H1 (cell line): ENCODE results near the gene ZNF292. TPM values are rescaled to one million over a fixed set of nuclear protein-coding genes. Genes with fewer than 3 reads are reported as not detected.

ENCODE experiments used
- CTCF ChIA-PET: fragments of 300-600 bp; sonication (Branson Sonifier 250); formaldehyde crosslinking; loops from one replicate; lab custom pipeline; 2021; ENCODE audit not compliant: partially characterized antibody; lab: Charles Lee
- POLR2A ChIA-PET: fragments of 300-600 bp; sonication (Branson Sonifier 250); formaldehyde crosslinking; loops from one replicate; lab custom pipeline; 2021; ENCODE audit warnings: inconsistent platforms; ENCODE audit not compliant: partially characterized antibody; lab: Charles Lee
- DNase-seq, 2 experiments: peaks; one replicate each; pipeline versions ENCODE4 v3.0.0 to v3.0.0-alpha.2; 2010 to 2022; ENCODE audit warnings: low spot score in 2 of 2, low read depth in 1 of 2, mixed read lengths in 1 of 2
- FAIRE-seq: peaks from 2 replicates; lab custom pipeline; 2011; peaks lifted over from hg19 to GRCh38; lab: Jason Lieb, UNC
- H2AFZ ChIP-seq: 2 replicates; pipeline ENCODE4 v1.8.1; 2012; ENCODE audit warnings: low read length, inconsistent platforms
- H2AK5ac ChIP-seq: 2 replicates; pipeline ENCODE4 v1.6.1; 2013; ENCODE audit warnings: low read depth, low read length
- H2BK120ac ChIP-seq: replicated peaks from 2 replicates; pipeline ENCODE3; 2013; ENCODE audit warnings: low read depth, low read length, inconsistent platforms
- H2BK12ac ChIP-seq: 2 replicates; pipeline ENCODE4 v1.6.1; 2013; ENCODE audit warnings: low read depth, low read length
- H2BK15ac ChIP-seq: 2 replicates; pipeline ENCODE4 v1.6.1; 2013; ENCODE audit warnings: low read length
- H2BK20ac ChIP-seq: 2 replicates; pipeline ENCODE4 v1.6.1; 2013; ENCODE audit warnings: low read length
- H2BK5ac ChIP-seq: 2 replicates; pipeline ENCODE4 v1.6.1; 2013; ENCODE audit warnings: low read depth, low read length
- H3K14ac ChIP-seq: 2 replicates; pipeline ENCODE4 v1.6.1; 2013; ENCODE audit warnings: inconsistent platforms; ENCODE audit not compliant: insufficient read length
- H3K18ac ChIP-seq: 2 replicates; pipeline ENCODE4 v1.6.1; 2013; ENCODE audit warnings: low read length; ENCODE audit errors: extremely low read depth
- H3K23ac ChIP-seq: 2 replicates; pipeline ENCODE4 v1.6.1; 2013; ENCODE audit warnings: inconsistent platforms; ENCODE audit not compliant: insufficient read length
- H3K23me2 ChIP-seq: 2 replicates; pipeline ENCODE4 v1.6.1; 2013; ENCODE audit warnings: low read depth, low read length
- H3K27ac ChIP-seq: 2 replicates; pipeline ENCODE4 v1.6.1; 2011; ENCODE audit warnings: low read depth, low read length, inconsistent platforms
- H3K27me3 ChIP-seq, 4 experiments: replicated peaks in 1 of 4; 1 replicate in 1 of 4; 2 replicates in 3 of 4; pipeline versions ENCODE4 v1.6.1 to v1.8.1; 2011 to 2013; ENCODE audit warnings: low read length in 3 of 4, mild to moderate bottlenecking in 3 of 4, inconsistent platforms in 2 of 4, mixed read lengths in 2 of 4, moderate library complexity in 1 of 4; ENCODE audit not compliant: control insufficient read depth in 3 of 4, insufficient read depth in 3 of 4; ENCODE audit errors: extremely low read depth in 1 of 4
- H3K36me3 ChIP-seq, 4 experiments: 2 replicates each; pipeline versions ENCODE4 v1.6.1 to v1.8.1; 2011 to 2013; ENCODE audit warnings: mild to moderate bottlenecking in 4 of 4, low read length in 3 of 4, moderate library complexity in 2 of 4, control low read depth in 1 of 4, inconsistent platforms in 1 of 4; ENCODE audit not compliant: insufficient read depth in 4 of 4, control insufficient read depth in 2 of 4
- H3K4ac ChIP-seq: replicated peaks from 2 replicates; pipeline ENCODE3; 2013; ENCODE audit warnings: low read length, low read depth, mixed read lengths, inconsistent platforms; ENCODE audit not compliant: insufficient read length
- H3K4me1 ChIP-seq, 4 experiments: replicated peaks in 1 of 4; 1 replicate in 1 of 4; 2 replicates in 3 of 4; pipeline versions ENCODE4 v1.6.1 to v1.8.1; 2011 to 2013; ENCODE audit warnings: low read length in 3 of 4, inconsistent platforms in 2 of 4, mixed read lengths in 1 of 4; ENCODE audit not compliant: insufficient read depth in 4 of 4, control insufficient read depth in 3 of 4
- H3K4me2 ChIP-seq, 2 experiments: 2 replicates each; pipeline versions ENCODE4 v1.6.1 to v1.8.1; 2011 to 2013; ENCODE audit warnings: low read depth in 2 of 2, low read length in 2 of 2, control low read depth in 1 of 2, inconsistent platforms in 1 of 2, mild to moderate bottlenecking in 1 of 2; ENCODE audit not compliant: insufficient read depth in 1 of 2
- H3K4me3 ChIP-seq, 4 experiments: fragments of 200-600, 300-600 bp in 1 of 4; sonication (generic), shearing (Covaris generic), sonication (Bioruptor Twin) in 1 of 4; 2 replicates each; pipeline versions ENCODE4 v1.5.1 to v1.8.1; 2011 to 2016; ENCODE audit warnings: low read length in 4 of 4, low read depth in 3 of 4, control low read depth in 2 of 4, inconsistent platforms in 2 of 4, mild to moderate bottlenecking in 2 of 4, mixed read lengths in 1 of 4, moderate library complexity in 1 of 4; ENCODE audit not compliant: insufficient read depth in 2 of 4; ENCODE audit errors: extremely low read depth in 1 of 4
- H3K56ac ChIP-seq: replicated peaks from 2 replicates; pipeline ENCODE3; 2013; ENCODE audit warnings: low read depth, mild to moderate bottlenecking, mixed read lengths, low read length, inconsistent platforms; ENCODE audit not compliant: insufficient read length
- H3K79me1 ChIP-seq: 2 replicates; pipeline ENCODE4 v1.6.1; 2013; ENCODE audit warnings: low read depth, low read length, control low read depth
- H3K79me2 ChIP-seq, 2 experiments: 2 replicates each; pipeline versions ENCODE4 v1.6.1 to v1.8.1; 2012 to 2013; ENCODE audit warnings: low read length in 2 of 2, mild to moderate bottlenecking in 2 of 2, inconsistent platforms in 1 of 2; ENCODE audit not compliant: insufficient read depth in 2 of 2, control insufficient read depth in 1 of 2
- H3K9ac ChIP-seq, 4 experiments: replicated peaks in 1 of 4; 1 replicate in 1 of 4; 2 replicates in 3 of 4; pipeline versions ENCODE4 v1.6.1 to v1.8.1; 2011 to 2013; ENCODE audit warnings: low read depth in 3 of 4, low read length in 3 of 4, control low read depth in 2 of 4, mild to moderate bottlenecking in 2 of 4, moderate library complexity in 2 of 4, inconsistent platforms in 1 of 4; ENCODE audit errors: extremely low read depth in 1 of 4
- H3K9me3 ChIP-seq, 2 experiments: 2 replicates each; pipeline versions ENCODE4 v1.6.1 to v1.8.1; 2012 to 2013; ENCODE audit warnings: mild to moderate bottlenecking in 2 of 2, moderate library complexity in 2 of 2, control low read depth in 1 of 2, inconsistent platforms in 1 of 2, low read depth in 1 of 2, low read length in 1 of 2, mixed read lengths in 1 of 2; ENCODE audit not compliant: insufficient read depth in 2 of 2
- H4K20me1 ChIP-seq, 2 experiments: replicated peaks in 1 of 2; 2 replicates each; pipeline versions ENCODE3 to v1.8.1; 2011 to 2013; ENCODE audit warnings: inconsistent platforms in 2 of 2, low read length in 2 of 2, mild to moderate bottlenecking in 1 of 2; ENCODE audit not compliant: insufficient read depth in 2 of 2, control insufficient read depth in 1 of 2
- H4K5ac ChIP-seq: 2 replicates; pipeline ENCODE4 v1.6.1; 2013; ENCODE audit warnings: low read length, low read depth, mixed read lengths, inconsistent platforms; ENCODE audit not compliant: insufficient read length
- H4K8ac ChIP-seq: 2 replicates; pipeline ENCODE4 v1.8.0; 2013; ENCODE audit warnings: mild to moderate bottlenecking, moderate library complexity, low read length, inconsistent platforms; ENCODE audit not compliant: insufficient read depth; ENCODE audit errors: extremely low read depth
- H4K91ac ChIP-seq: replicated peaks from 2 replicates; pipeline ENCODE3; 2013; ENCODE audit warnings: low read length, mixed read lengths, inconsistent platforms; ENCODE audit not compliant: insufficient read length
- CEBPB ChIP-seq: IDR thresholded peaks from 2 replicates; pipeline ENCODE4 v1.6.1; 2012; ENCODE audit warnings: low read depth, low read length
- CREB1 ChIP-seq: IDR thresholded peaks from 2 replicates; pipeline ENCODE4 v1.6.1; 2012; ENCODE audit warnings: inconsistent platforms
- GABPA ChIP-seq: IDR thresholded peaks from 2 replicates; pipeline ENCODE4 v1.6.1; 2011; ENCODE audit warnings: mild to moderate bottlenecking, low read length, moderate library complexity, borderline replicate concordance; ENCODE audit not compliant: insufficient read depth
- HDAC2 ChIP-seq, 2 experiments: fragments of 300-600 bp in 1 of 2; sonication (generic) in 1 of 2; IDR thresholded peaks; 2 replicates each; pipeline ENCODE4 v1.6.1; 2011 to 2012; ENCODE audit warnings: low read depth in 2 of 2, low read length in 2 of 2, mild to moderate bottlenecking in 2 of 2, moderate library complexity in 2 of 2, borderline replicate concordance in 1 of 2, inconsistent platforms in 1 of 2
- RFX5 ChIP-seq: IDR thresholded peaks from 2 replicates; pipeline ENCODE4 v1.6.1; 2011; ENCODE audit warnings: low read depth, low read length, improper control_type of control experiment, borderline replicate concordance
- RNF2 ChIP-seq: fragments of 200-900, 300-1000 bp; sonication (generic); IDR thresholded peaks from 2 replicates; pipeline ENCODE4 v1.7.1; 2016; ENCODE audit warnings: borderline replicate concordance, low read depth, mild to moderate bottlenecking, antibody characterized with exemption, low read length; ENCODE audit not compliant: poor library complexity, severe bottlenecking; ENCODE audit errors: missing control alignments
- YY1 ChIP-seq: IDR thresholded peaks from 2 replicates; pipeline ENCODE4 v1.6.1; 2011; ENCODE audit warnings: low read depth, mild to moderate bottlenecking, low read length
- polyA plus RNA-seq, 7 experiments: library from polyadenylated mRNA; depleted of rRNA in 3 of 7; stranded (reverse) in 5 of 7; unstranded in 2 of 7; fragments of >200 nt in 5 of 7; fragments of 200-250 nt in 2 of 7; gene quantifications; 1 replicate in 5 of 7; 2 replicates in 1 of 7; 4 replicates in 1 of 7; pipeline versions ENCODE4 v1.2.1 to v1.2.3, GENCODE V29; 2011 to 2013; ENCODE audit warnings: missing spikeins in 2 of 7, mixed read lengths in 2 of 7
- total RNA-seq: library from RNA; stranded (reverse); fragmentation: NEBNext Ultra II Directional; extraction: Animal tissue kit (Norgen Biotek cat#: 25700); gene quantifications from 2 replicates; pipeline ENCODE4 v1.2.1, GENCODE V29; 2021

ZNF292 gene
- total and polyA plus RNA-seq, 2 of the 8 experiments (the other 6 are each of a cell fraction or from before 2014, with no cell fraction given), result 6.8 to 44.2 TPM

- H2AK5ac ChIP-seq, result no peak overlapping the region
- no peaks in the 10 kb centered on the region for H3K27me3 ChIP-seq
- no peak overlapping the region for H3K56ac ChIP-seq
- CTCF ChIA-PET, result interaction anchor here (0.7 to 1.4 kb wide), 2 partner anchors 17 to 164 kb away, joined by 3 read pairs; no protein-coding TSS in a partner anchor
- H3K9me3 ChIP-seq, result peaks cover 0 to 8% of the 10 kb centered on the region in 2 experiments; a peak in 1 of 4 replicates
- no peak overlapping the region for H2BK5ac ChIP-seq
- H2BK12ac ChIP-seq, result no peak overlapping the region
- H3K79me2 ChIP-seq, result peaks cover 0 to 8% of the 10 kb centered on the region in 2 experiments; a peak in 1 of 4 replicates
- no peak for FAIRE-seq
- no peak for DNase-seq
- no peak overlapping the region for H3K4me2 ChIP-seq
- H3K23ac ChIP-seq, result no peak overlapping the region
- H3K4me3 ChIP-seq, result no peak overlapping the region
- no peak for TF ChIP-seq GABPA
- TF ChIP-seq CEBPB, result no peak
- no peak for TF ChIP-seq CREB1
- no peak for TF ChIP-seq RFX5
- no peak for TF ChIP-seq YY1
- TF ChIP-seq RNF2, result no peak
- no peak for TF ChIP-seq HDAC2 (IDR thresholded peaks at IDR 0.05; ENCODE audit: borderline replicate concordance in 1 of 2, low read depth in 2 of 2, low read length in 2 of 2)
- POLR2A ChIA-PET, result no interaction called here
- H3K27ac ChIP-seq, result no peak overlapping the region
- no peak overlapping the region for H3K9ac ChIP-seq
- H2AFZ ChIP-seq, result no peak overlapping the region
- H4K8ac ChIP-seq, result no peak overlapping the region
- no peak overlapping the region for H3K18ac ChIP-seq
- H2BK120ac ChIP-seq, result no peak overlapping the region
- H4K91ac ChIP-seq, result no peak overlapping the region
- H3K14ac ChIP-seq, result no peak overlapping the region
- H2BK20ac ChIP-seq, result no peak overlapping the region
- no peaks in the 10 kb centered on the region for H3K23me2 ChIP-seq
- H3K4me1 ChIP-seq, result no peaks in the 10 kb centered on the region
- H4K20me1 ChIP-seq, result peaks cover 0 to 3% of the 10 kb centered on the region in 2 experiments
- H4K5ac ChIP-seq, result no peak overlapping the region
- H3K79me1 ChIP-seq, result no peaks in the 10 kb centered on the region
- H2BK15ac ChIP-seq, result no peak overlapping the region
- no peak overlapping the region for H3K4ac ChIP-seq
- H3K36me3 ChIP-seq, result peaks cover 2 to 73% (median 34%) of the 10 kb centered on the region in 4 experiments; a peak in 7 of 8 replicates
Observed at GRCh38 chr6:87244380-87244779, 89.0 kb downstream of the ZNF292 start.
